GM18498 (cell line): Measurements from ENCODE around the gene CACNB3.

ENCODE experiments used
- ATAC-seq: cut with Tn5 transposase; IDR thresholded peaks from one replicate; pipeline ENCODE4 v1.9.1; 2021; ENCODE audit warnings: mild to moderate bottlenecking, moderate library complexity; ENCODE audit not compliant: unreplicated experiment

CACNB3 gene

GRCh38 chr12:48817873-48818830 lies at the start of gene CACNB3:
Gene CACNB3, plus strand, starts transcription at chr12:48818496. Its CDS starts 434 bp downstream, at chr12:48818930.
- ATAC-seq = peak; percentile 40

DNA sequence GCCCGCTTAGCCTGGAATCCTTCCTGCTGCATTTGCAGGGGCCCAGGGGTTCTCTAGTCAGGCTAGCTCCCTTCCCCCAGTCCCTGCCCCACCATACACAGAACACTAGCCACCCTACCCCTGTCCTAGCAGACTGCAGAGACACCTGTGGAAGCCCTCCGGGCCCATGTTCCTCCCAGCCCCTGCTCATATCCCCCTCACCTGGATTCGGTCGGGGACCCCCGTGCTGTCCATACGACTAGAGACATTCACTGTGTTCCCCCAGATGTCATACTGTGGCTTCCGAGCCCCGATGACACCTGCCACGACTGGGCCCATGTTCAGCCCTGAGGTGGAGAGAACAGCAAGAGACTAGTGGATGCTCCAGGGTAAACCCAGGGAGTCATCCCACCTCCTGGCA lies 49.6 kb upstream of the CACNB3 start:
- no peak for ATAC-seq

GRCh38 chr12:48770756-48771155 lies 47.5 kb upstream of the CACNB3 start:
- ATAC-seq = no peak

DNA sequence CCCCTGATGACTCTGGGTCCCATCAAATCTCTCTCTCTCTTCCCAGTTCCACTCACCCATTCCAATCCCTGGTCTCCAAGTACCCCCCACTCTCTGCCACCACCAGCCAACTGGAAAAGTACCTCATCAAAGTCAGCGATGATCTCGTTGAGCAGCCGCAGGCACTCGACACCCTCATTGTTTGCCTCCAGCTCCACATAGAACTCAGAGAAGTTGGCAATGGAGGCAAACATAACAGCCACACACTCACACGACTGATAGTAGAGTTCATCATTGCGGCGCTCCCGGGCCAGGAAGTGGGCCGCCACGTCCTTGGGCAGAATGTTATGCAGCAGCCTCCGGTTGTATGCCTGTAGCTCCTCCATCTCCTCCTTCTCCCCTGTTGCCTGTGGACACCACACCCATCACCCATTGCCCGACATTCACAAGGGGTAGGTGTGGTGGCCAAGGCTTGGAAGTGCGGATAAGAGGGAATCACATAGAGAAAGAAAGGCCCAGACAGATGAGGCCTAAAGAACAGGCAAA lies 46.6 kb upstream of the CACNB3 start:
- no peak for ATAC-seq

- ATAC-seq = no peak
These were observed 44.6 kb upstream of the CACNB3 start for GRCh38 chr12:48773686-48774085.

DNA sequence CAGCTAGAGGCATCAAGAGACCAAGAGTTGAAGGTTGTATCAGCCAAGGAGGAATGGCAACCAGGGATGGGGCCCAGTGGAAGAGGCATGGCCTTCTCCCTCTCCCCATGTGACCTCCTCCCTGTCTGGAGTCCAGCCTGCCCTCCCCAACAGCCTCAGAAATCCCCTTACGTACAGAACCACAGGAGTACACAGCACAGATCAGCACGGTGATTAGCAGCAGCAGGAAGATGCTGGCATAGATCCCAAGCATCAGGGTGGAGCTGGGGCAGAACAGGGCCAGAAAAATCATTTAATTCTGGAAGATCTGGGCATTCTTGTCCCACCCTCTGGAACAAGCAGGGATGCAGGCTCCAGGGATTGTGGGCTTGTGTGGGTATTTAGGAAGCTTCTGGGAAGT lies 43.8 kb upstream of the CACNB3 start:
- ATAC-seq = no peak

GRCh38 chr12:48775299-48775698 lies 43.0 kb upstream of the CACNB3 start:
- ATAC-seq = no peak

DNA sequence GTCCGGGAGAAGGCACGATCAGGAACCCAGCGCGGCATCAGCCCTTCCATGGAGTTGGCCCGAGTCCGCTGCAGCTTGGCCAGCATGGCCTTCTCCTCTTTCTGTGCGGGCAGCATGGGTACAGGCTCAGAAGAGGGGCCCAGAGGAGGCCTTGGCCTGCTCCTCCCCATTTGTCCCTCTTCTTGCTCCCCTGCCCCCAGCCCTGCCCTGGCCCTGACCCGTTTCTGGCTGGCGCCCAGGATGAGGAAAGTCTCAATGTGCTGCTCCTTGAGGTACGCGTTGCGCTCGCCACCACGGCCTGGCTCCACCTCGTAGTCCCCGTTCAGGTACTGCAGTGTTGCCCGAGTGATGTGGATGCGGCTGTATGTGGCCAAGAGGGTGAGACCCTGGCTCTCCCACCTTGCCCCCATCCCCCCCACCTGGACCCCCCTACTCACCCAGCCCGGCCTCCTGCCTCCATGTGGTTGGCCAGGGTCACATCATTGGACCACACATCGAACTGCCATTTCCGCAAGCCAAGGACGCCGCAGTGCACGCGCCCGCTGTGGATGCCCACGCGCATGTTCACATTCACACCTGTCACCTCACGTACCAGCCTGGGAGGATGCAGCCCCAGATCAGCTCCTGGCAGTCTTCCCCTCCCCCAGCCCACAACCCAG lies 42.2 kb upstream of the CACNB3 start:
- no peak for ATAC-seq

DNA sequence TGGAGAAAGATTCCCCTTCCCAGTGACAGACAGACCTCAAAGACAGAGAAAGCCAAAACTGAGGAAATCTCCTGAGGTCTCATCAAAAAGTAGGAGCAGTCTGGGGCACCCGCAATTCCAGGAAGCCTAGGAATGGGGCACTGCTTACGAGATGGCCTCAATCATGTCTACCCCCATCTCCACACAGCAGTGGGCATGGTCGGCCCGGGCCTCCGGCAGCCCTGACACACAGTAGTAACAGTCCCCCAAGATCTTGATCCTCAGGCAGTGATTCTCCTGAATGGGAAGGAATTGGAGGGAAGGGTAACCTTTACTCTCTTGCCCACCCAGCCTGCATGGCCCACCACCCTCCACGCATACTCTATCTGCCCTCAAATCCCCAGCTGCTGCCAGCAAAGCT lies 41.3 kb upstream of the CACNB3 start:
- no peak for ATAC-seq

- ATAC-seq = no peak
These were observed 40.5 kb upstream of the CACNB3 start for GRCh38 chr12:48777501-48778400.

DNA sequence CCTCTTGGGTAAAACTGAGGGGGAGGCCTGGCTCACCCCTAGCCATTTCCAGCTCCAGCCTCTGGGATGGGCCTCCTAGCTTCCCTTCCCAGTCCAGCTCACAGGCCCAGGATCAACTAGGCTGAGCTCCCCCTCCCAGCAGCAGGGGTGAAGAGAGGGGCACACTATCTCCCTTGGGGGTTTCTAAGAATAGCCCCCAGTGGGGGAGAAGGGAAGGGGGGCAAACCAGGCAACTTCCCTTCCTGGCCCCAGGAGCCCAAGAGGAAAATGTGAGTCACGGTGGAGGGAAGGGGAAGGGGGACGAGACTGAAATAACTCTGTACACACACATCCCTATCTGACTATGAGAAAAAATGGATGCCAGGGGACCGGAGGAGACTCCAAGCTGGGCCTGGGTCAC lies 38.4 kb upstream of the CACNB3 start:
- ATAC-seq = no peak

- no peak for ATAC-seq
These were observed 37.8 kb upstream of the CACNB3 start for GRCh38 chr12:48780381-48781025.

GRCh38 chr12:48781750-48782456 lies 36.4 kb upstream of the CACNB3 start:
- ATAC-seq = no peak

GRCh38 chr12:48782457-48783395 lies 35.6 kb upstream of the CACNB3 start:
- no peak for ATAC-seq

GRCh38 chr12:48783432-48783831 lies 34.9 kb upstream of the CACNB3 start:
- no peak for ATAC-seq

- no peak for ATAC-seq
These were observed 31.4 kb upstream of the CACNB3 start for GRCh38 chr12:48786591-48787544.

- no peak for ATAC-seq
These were observed 30.3 kb upstream of the CACNB3 start for GRCh38 chr12:48787791-48788523.
